Measurements from ENCODE around the gene KCND3.

The KCND3 gene

DNA sequence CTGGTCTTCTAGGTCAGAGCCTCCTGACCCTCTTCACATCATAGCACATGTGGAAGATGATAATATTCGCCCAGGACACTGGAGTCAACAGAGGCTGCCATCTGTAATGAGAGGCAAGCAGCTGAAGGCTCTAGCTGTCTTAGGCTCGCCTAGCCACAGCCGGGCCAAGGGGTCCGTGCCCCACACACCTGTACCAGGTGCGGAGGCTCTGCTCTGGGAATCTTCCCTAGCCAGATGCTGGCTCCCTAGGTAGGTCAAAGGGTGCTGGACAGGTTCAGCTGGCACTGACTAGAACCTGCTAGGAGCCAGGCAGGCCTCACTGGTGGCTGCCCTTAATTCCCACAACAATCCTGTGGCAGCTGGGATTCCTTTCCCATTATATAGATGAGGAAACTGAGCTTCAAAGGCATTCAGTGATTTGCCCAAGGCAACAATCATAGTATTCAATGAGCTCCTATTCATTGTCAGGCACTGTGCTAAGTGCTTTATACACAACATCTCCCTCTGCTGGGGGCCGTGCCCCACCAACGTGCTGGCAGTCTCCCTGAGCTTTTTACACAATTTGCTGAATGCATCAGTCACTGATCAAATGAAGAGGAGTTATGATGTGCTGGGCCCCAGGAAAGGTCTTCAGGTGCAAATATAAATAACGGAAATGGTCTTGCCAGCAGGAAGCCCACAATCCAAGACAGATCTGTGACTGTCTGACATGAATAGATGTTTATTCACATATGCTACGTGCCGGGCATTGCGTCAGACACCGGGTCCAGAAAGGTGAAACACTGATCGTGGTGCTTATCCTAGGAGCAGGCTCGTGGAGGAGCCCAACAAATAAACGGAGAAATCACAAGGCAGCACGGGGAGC, 175.8 kb downstream of the KCND3 start:
- Histone ChIP-seq H3K18ac (ENCODE audit: low read length) (no peak overlapping the region), H3K27me3 (ENCODE audit: control insufficient read depth in 3 of 3, insufficient read depth in 3 of 3, low read depth in 1 of 3, low read length in 3 of 3) (peaks cover 0 to 17% (median 0%) of the 10 kb centered on the region in 3 experiments), H3K36me3 (replicated peaks in 1 of 2; ENCODE audit: control insufficient read depth in 2 of 2, insufficient read depth in 2 of 2, low read length in 2 of 2) (no peaks in the 10 kb centered on the region), H3K14ac (ENCODE audit: low read length) (no peak overlapping the region), H3K4me2 (ENCODE audit: insufficient read depth, low read length, poor library complexity, severe bottlenecking) (no peak overlapping the region), H2BK5ac (ENCODE audit: low read length) (no peak overlapping the region), H3K4me3 (ENCODE audit: low read length in 2 of 2) (no peak overlapping the region), H3K4me1 (ENCODE audit: control insufficient read depth in 2 of 2, insufficient read depth in 1 of 2, low read depth in 1 of 2, low read length in 2 of 2) (no peaks in the 10 kb centered on the region), H4K8ac (ENCODE audit: low read depth, low read length) (no peak overlapping the region), H3K4ac (ENCODE audit: low read length) (no peak overlapping the region), H3K9me3 (replicated peaks in 1 of 2; ENCODE audit: control insufficient read depth in 2 of 2, insufficient read depth in 1 of 2, low read depth in 1 of 2, low read length in 2 of 2) (no peaks in the 10 kb centered on the region), H3K79me1 (ENCODE audit: low read depth, low read length) (no peaks in the 10 kb centered on the region), H3K27ac (replicated peaks; ENCODE audit: low read length) (no peak overlapping the region), H2BK12ac (ENCODE audit: low read length) (no peak overlapping the region), H3K9ac (ENCODE audit: low read depth, low read length, poor library complexity) (no peak overlapping the region), H3K23ac (ENCODE audit: low read depth, low read length, poor library complexity) (no peak overlapping the region), H2BK15ac (ENCODE audit: low read length) (no peak overlapping the region), H2BK120ac (ENCODE audit: low read depth, low read length) (no peak overlapping the region), H4K91ac (ENCODE audit: low read depth, low read length, poor library complexity) (no peak overlapping the region), H2AK5ac (ENCODE audit: low read depth, low read length) (no peak overlapping the region), H2AFZ (ENCODE audit: low read length) (no peak overlapping the region)
- WGBS, 2 donors (ENCODE audit: extremely low coverage in 2 of 2, insufficient read length in 2 of 2, insufficient replicate concordance in 1 of 2): no CpG with 5 or more reads among the region's 16 CpGs
- no peak for DNase-seq (ENCODE audit: low spot score)

DNA sequence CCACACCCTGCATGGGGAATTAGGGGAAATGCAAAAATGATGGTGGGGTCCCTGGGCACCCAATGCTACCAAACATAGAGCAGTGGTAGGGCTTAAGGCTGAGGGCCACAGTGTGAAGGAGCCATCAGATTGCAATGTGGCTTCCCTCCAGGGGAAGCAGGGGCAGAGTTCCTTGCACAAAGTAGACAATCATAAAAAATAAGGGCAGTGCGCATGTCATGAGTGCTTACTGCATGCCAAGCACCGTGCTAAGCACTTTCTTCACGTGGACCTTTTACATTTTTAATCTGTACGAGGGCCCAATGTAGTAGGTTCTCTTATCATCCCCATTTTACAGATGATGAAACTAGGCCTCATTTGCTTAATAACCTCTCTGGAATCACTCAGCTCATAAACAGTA, 177.2 kb downstream of the KCND3 start:
- H2BK15ac ChIP-seq (ENCODE audit: low read length): no peak overlapping the region
- H3K27me3 ChIP-seq (ENCODE audit: control insufficient read depth in 3 of 3, insufficient read depth in 3 of 3, low read depth in 1 of 3, low read length in 3 of 3): peaks cover 0 to 18% (median 0%) of the 10 kb centered on the region in 3 experiments
- H4K91ac ChIP-seq (ENCODE audit: low read depth, low read length, poor library complexity): no peak overlapping the region
- no peak overlapping the region for H3K14ac ChIP-seq (ENCODE audit: low read length)
- H3K23ac ChIP-seq (ENCODE audit: low read depth, low read length, poor library complexity): no peak overlapping the region
- H2AK5ac ChIP-seq (ENCODE audit: low read depth, low read length): no peak overlapping the region
- peak overlapping the region; percentile 79 for H2BK5ac ChIP-seq (ENCODE audit: low read length)
- no peak overlapping the region for H3K4ac ChIP-seq (ENCODE audit: low read length)
- H2BK12ac ChIP-seq (ENCODE audit: low read length): no peak overlapping the region
- H2AFZ ChIP-seq (ENCODE audit: low read length): no peak overlapping the region
- no peak overlapping the region for H4K8ac ChIP-seq (ENCODE audit: low read depth, low read length)
- no peaks in the 10 kb centered on the region for H3K9me3 ChIP-seq (replicated peaks in 1 of 2; ENCODE audit: control insufficient read depth in 2 of 2, insufficient read depth in 1 of 2, low read depth in 1 of 2, low read length in 2 of 2)
- no peak overlapping the region for H3K4me3 ChIP-seq (ENCODE audit: low read length in 2 of 2)
- no peaks in the 10 kb centered on the region for H3K4me1 ChIP-seq (ENCODE audit: control insufficient read depth in 2 of 2, insufficient read depth in 1 of 2, low read depth in 1 of 2, low read length in 2 of 2)
- no peak overlapping the region for H2BK120ac ChIP-seq (ENCODE audit: low read depth, low read length)
- no peak overlapping the region for H3K27ac ChIP-seq (replicated peaks; ENCODE audit: low read length)
- no peak overlapping the region for H3K4me2 ChIP-seq (ENCODE audit: insufficient read depth, low read length, poor library complexity, severe bottlenecking)
- no CpG with 5 or more reads among the region's 4 CpGs for WGBS, 2 donors (ENCODE audit: extremely low coverage in 2 of 2, insufficient read length in 2 of 2, insufficient replicate concordance in 1 of 2)
- H3K9ac ChIP-seq (ENCODE audit: low read depth, low read length, poor library complexity): no peak overlapping the region
- H3K18ac ChIP-seq (ENCODE audit: low read length): no peak overlapping the region
- H3K79me1 ChIP-seq (ENCODE audit: low read depth, low read length): no peaks in the 10 kb centered on the region
- DNase-seq (ENCODE audit: low spot score): no peak
- H3K36me3 ChIP-seq (replicated peaks in 1 of 2; ENCODE audit: control insufficient read depth in 2 of 2, insufficient read depth in 2 of 2, low read length in 2 of 2): no peaks in the 10 kb centered on the region

DNA sequence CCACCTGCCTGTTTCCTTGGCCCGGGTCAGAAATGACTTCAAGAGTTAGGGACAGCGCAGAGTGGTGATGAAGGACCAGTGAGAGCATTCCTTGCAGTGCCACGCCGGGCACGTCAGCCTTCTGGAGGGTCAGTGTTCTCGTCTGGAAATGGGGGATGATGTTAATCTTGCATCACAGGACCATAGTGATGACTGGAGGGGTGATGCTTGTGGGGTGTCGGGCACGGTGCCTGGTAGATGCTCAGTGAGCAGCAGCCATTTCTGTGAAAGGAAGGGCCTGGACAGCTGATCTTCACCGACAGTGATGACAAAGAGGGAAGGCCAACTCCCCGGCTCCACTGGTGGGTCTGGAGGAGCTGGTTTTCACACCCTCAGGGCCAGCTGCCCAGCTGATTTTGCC, 177.6 kb downstream of the KCND3 start:
- Histone ChIP-seq H2BK12ac (ENCODE audit: low read length) (no peak overlapping the region), H2AK5ac (ENCODE audit: low read depth, low read length) (no peak overlapping the region), H3K14ac (ENCODE audit: low read length) (no peak overlapping the region), H2BK5ac (ENCODE audit: low read length) (peak overlapping the region; percentile 79), H4K8ac (ENCODE audit: low read depth, low read length) (no peak overlapping the region), H3K4me1 (ENCODE audit: control insufficient read depth in 2 of 2, insufficient read depth in 1 of 2, low read depth in 1 of 2, low read length in 2 of 2) (no peaks in the 10 kb centered on the region), H3K23ac (ENCODE audit: low read depth, low read length, poor library complexity) (no peak overlapping the region), H3K27me3 (ENCODE audit: control insufficient read depth in 3 of 3, insufficient read depth in 3 of 3, low read depth in 1 of 3, low read length in 3 of 3) (peaks cover 0 to 16% (median 0%) of the 10 kb centered on the region in 3 experiments), H3K9me3 (replicated peaks in 1 of 2; ENCODE audit: control insufficient read depth in 2 of 2, insufficient read depth in 1 of 2, low read depth in 1 of 2, low read length in 2 of 2) (no peaks in the 10 kb centered on the region), H2BK120ac (ENCODE audit: low read depth, low read length) (no peak overlapping the region), H3K27ac (replicated peaks; ENCODE audit: low read length) (no peak overlapping the region), H4K91ac (ENCODE audit: low read depth, low read length, poor library complexity) (no peak overlapping the region), H2AFZ (ENCODE audit: low read length) (no peak overlapping the region), H3K79me1 (ENCODE audit: low read depth, low read length) (no peaks in the 10 kb centered on the region), H3K4ac (ENCODE audit: low read length) (no peak overlapping the region), H3K18ac (ENCODE audit: low read length) (no peak overlapping the region), H3K4me3 (ENCODE audit: low read length in 2 of 2) (no peak overlapping the region), H2BK15ac (ENCODE audit: low read length) (no peak overlapping the region), H3K36me3 (replicated peaks in 1 of 2; ENCODE audit: control insufficient read depth in 2 of 2, insufficient read depth in 2 of 2, low read length in 2 of 2) (no peaks in the 10 kb centered on the region), H3K4me2 (ENCODE audit: insufficient read depth, low read length, poor library complexity, severe bottlenecking) (no peak overlapping the region), H3K9ac (ENCODE audit: low read depth, low read length, poor library complexity) (no peak overlapping the region)
- DNase-seq (ENCODE audit: low spot score): no peak
- WGBS, 2 donors (ENCODE audit: extremely low coverage in 2 of 2, insufficient read length in 2 of 2, insufficient replicate concordance in 1 of 2): no CpG with 5 or more reads among the region's 10 CpGs

DNA sequence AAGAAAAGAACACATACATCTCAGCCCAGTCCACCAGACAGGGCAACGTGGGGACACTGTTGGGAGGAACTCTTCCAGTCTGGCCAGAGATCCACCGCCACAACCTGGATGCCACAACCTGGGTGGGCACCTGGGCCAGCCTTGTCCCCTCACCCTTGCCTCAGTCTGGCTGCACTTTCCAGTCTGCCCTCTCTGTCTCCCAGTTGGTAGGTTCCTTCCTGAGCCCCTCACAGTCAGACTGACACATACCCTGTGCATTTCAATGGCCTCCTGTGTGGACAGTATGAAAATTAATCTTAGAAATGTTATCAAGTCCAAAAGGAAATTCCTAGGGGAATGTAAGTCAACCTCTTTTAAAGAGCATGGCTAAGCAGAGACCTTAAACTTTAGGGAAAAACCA, 184.2 kb downstream of the KCND3 start:
- H3K9ac ChIP-seq (ENCODE audit: low read depth, low read length, poor library complexity): no peak overlapping the region
- no peak overlapping the region for H2BK5ac ChIP-seq (ENCODE audit: low read length)
- H2AK5ac ChIP-seq (ENCODE audit: low read depth, low read length): peak overlapping the region; percentile 28
- H3K23ac ChIP-seq (ENCODE audit: low read depth, low read length, poor library complexity): no peak overlapping the region
- no peak overlapping the region for H2AFZ ChIP-seq (ENCODE audit: low read length)
- no peaks in the 10 kb centered on the region for H3K36me3 ChIP-seq (replicated peaks in 1 of 2; ENCODE audit: control insufficient read depth in 2 of 2, insufficient read depth in 2 of 2, low read length in 2 of 2)
- no peak overlapping the region for H2BK120ac ChIP-seq (ENCODE audit: low read depth, low read length)
- H3K14ac ChIP-seq (ENCODE audit: low read length): no peak overlapping the region
- H3K4me2 ChIP-seq (ENCODE audit: insufficient read depth, low read length, poor library complexity, severe bottlenecking): no peak overlapping the region
- no peak overlapping the region for H3K4ac ChIP-seq (ENCODE audit: low read length)
- H3K9me3 ChIP-seq (replicated peaks in 1 of 2; ENCODE audit: control insufficient read depth in 2 of 2, insufficient read depth in 1 of 2, low read depth in 1 of 2, low read length in 2 of 2): no peaks in the 10 kb centered on the region
- H4K8ac ChIP-seq (ENCODE audit: low read depth, low read length): no peak overlapping the region
- no peak overlapping the region for H2BK12ac ChIP-seq (ENCODE audit: low read length)
- no peak overlapping the region for H3K27ac ChIP-seq (replicated peaks; ENCODE audit: low read length)
- H3K27me3 ChIP-seq (ENCODE audit: control insufficient read depth in 3 of 3, insufficient read depth in 3 of 3, low read depth in 1 of 3, low read length in 3 of 3): peaks cover 0 to 51% (median 0%) of the 10 kb centered on the region in 3 experiments
- peaks cover 0 to 2% of the 10 kb centered on the region in 2 donors for H3K4me1 ChIP-seq (ENCODE audit: control insufficient read depth in 2 of 2, insufficient read depth in 1 of 2, low read depth in 1 of 2, low read length in 2 of 2)
- H4K91ac ChIP-seq (ENCODE audit: low read depth, low read length, poor library complexity): no peak overlapping the region
- H3K18ac ChIP-seq (ENCODE audit: low read length): peak overlapping the region; percentile 61
- H2BK15ac ChIP-seq (ENCODE audit: low read length): no peak overlapping the region
- WGBS, 2 donors (ENCODE audit: extremely low coverage in 2 of 2, insufficient read length in 2 of 2, insufficient replicate concordance in 1 of 2): no CpG with 5 or more reads among the region's 2 CpGs
- no peaks in the 10 kb centered on the region for H3K79me1 ChIP-seq (ENCODE audit: low read depth, low read length)
- peak overlapping the region in 1 of 2 donors; percentile 42 for H3K4me3 ChIP-seq (ENCODE audit: low read length in 2 of 2)
- DNase-seq (ENCODE audit: low spot score): no peak

Data from neuronal stem cell (in vitro differentiated cells).